ENCODE data around the gene IL23R. TPM values are rescaled to one million over a fixed set of nuclear protein-coding genes. Genes with fewer than 3 reads are reported as not detected.

IL23R gene
- polyA plus RNA-seq, 1 donor (not counting 4 experiments of a cell fraction or from before 2014, with no cell fraction given) = not detected

GRCh38 chr1:67158401-67158800, 7.9 kb upstream of the IL23R start:
- TF ChIP-seq EZH2 (IDR thresholded peaks at IDR 0.05; ENCODE audit: low read length) (no peak), CTCF (optimal IDR thresholded peaks at IDR 0.05 in 1 of 3, IDR thresholded peaks at IDR 0.05 in 1 of 3, conservative IDR thresholded peaks at IDR 0.05 in 1 of 3; ENCODE audit: extremely low read depth in 1 of 3, insufficient read depth in 2 of 3, low read length in 3 of 3) (no peak)
- Histone ChIP-seq H3K36me3 (ENCODE audit: control insufficient read depth in 2 of 2, extremely low read depth in 1 of 2, insufficient read depth in 2 of 2, low read length in 2 of 2) (no peaks in the 10 kb centered on the region), H4K20me1 (ENCODE audit: control insufficient read depth, extremely low read depth, insufficient read depth, low read length) (no peaks in the 10 kb centered on the region), H3K4me3 (ENCODE audit: control insufficient read depth in 2 of 3, extremely low read depth in 1 of 3, insufficient read depth in 2 of 3, low read depth in 1 of 3, low read length in 3 of 3) (no peak overlapping the region), H3K79me2 (ENCODE audit: control insufficient read depth, insufficient read depth, low read length) (no peaks in the 10 kb centered on the region), H3K9me1 (ENCODE audit: control insufficient read depth, extremely low read depth, insufficient read depth, low read length) (no peaks in the 10 kb centered on the region), H3K27me3 (ENCODE audit: control insufficient read depth, extremely low read depth, insufficient read depth, low read length) (no peaks in the 10 kb centered on the region), H3K27ac (ENCODE audit: control insufficient read depth, insufficient read depth, low read length) (no peak overlapping the region), H3K4me2 (ENCODE audit: control insufficient read depth, extremely low read depth, insufficient read depth, low read depth, low read length) (no peak overlapping the region), H2AFZ (ENCODE audit: control insufficient read depth, low read length) (no peak overlapping the region), H3K4me1 (ENCODE audit: control insufficient read depth, extremely low read depth, insufficient read depth, low read length) (peaks cover 16% of the 10 kb centered on the region), H3K9ac (ENCODE audit: control insufficient read depth, extremely low read depth, insufficient read depth, low read length) (no peak overlapping the region), H3K9me3 (ENCODE audit: control insufficient read depth, low read depth, low read length) (no peaks in the 10 kb centered on the region)
- DNase-seq (ENCODE audit: low read depth, low spot score) (no peak), FAIRE-seq (peak; percentile 5)
- dilution Hi-C loops (cut with MboI; ENCODE audit: extremely low pct_ligation_motif_present, low sequenced_read_pairs) = no loop called here

GRCh38 chr1:67159233-67159632, 7.0 kb upstream of the IL23R start:
- TF ChIP-seq CTCF (optimal IDR thresholded peaks at IDR 0.05 in 1 of 3, IDR thresholded peaks at IDR 0.05 in 1 of 3, conservative IDR thresholded peaks at IDR 0.05 in 1 of 3; ENCODE audit: extremely low read depth in 1 of 3, insufficient read depth in 2 of 3, low read length in 3 of 3) = no peak
- no peak for TF ChIP-seq EZH2 (IDR thresholded peaks at IDR 0.05; ENCODE audit: low read length)
- Histone ChIP-seq H2AFZ (ENCODE audit: control insufficient read depth, low read length) (peak overlapping the region; percentile 56), H3K9me3 (ENCODE audit: control insufficient read depth, low read depth, low read length) (no peaks in the 10 kb centered on the region), H3K9me1 (ENCODE audit: control insufficient read depth, extremely low read depth, insufficient read depth, low read length) (no peaks in the 10 kb centered on the region), H4K20me1 (ENCODE audit: control insufficient read depth, extremely low read depth, insufficient read depth, low read length) (no peaks in the 10 kb centered on the region), H3K79me2 (ENCODE audit: control insufficient read depth, insufficient read depth, low read length) (no peaks in the 10 kb centered on the region), H3K9ac (ENCODE audit: control insufficient read depth, extremely low read depth, insufficient read depth, low read length) (no peak overlapping the region), H3K4me2 (ENCODE audit: control insufficient read depth, extremely low read depth, insufficient read depth, low read depth, low read length) (no peak overlapping the region), H3K27me3 (ENCODE audit: control insufficient read depth, extremely low read depth, insufficient read depth, low read length) (no peaks in the 10 kb centered on the region), H3K27ac (ENCODE audit: control insufficient read depth, insufficient read depth, low read length) (peak overlapping the region; percentile 40), H3K4me1 (ENCODE audit: control insufficient read depth, extremely low read depth, insufficient read depth, low read length) (peaks cover 16% of the 10 kb centered on the region), H3K36me3 (ENCODE audit: control insufficient read depth in 2 of 2, extremely low read depth in 1 of 2, insufficient read depth in 2 of 2, low read length in 2 of 2) (no peaks in the 10 kb centered on the region), H3K4me3 (ENCODE audit: control insufficient read depth in 2 of 3, extremely low read depth in 1 of 3, insufficient read depth in 2 of 3, low read depth in 1 of 3, low read length in 3 of 3) (no peak overlapping the region)
- dilution Hi-C loops (cut with MboI; ENCODE audit: extremely low pct_ligation_motif_present, low sequenced_read_pairs) = no loop called here
- DNase-seq (ENCODE audit: low read depth, low spot score) (no peak), FAIRE-seq (peak; percentile 62)
